Activated CD4-positive, alpha-beta T cell treated with anti-CD3 and anti-CD28 coated beads for 1 hour (primary cell): Measurements from ENCODE around the gene SLC35E1.

ENCODE experiments used
- DNase-seq: peaks from one replicate; pipeline ENCODE4 v3.0.0-alpha.2; 2020

SLC35E1 gene

DNA sequence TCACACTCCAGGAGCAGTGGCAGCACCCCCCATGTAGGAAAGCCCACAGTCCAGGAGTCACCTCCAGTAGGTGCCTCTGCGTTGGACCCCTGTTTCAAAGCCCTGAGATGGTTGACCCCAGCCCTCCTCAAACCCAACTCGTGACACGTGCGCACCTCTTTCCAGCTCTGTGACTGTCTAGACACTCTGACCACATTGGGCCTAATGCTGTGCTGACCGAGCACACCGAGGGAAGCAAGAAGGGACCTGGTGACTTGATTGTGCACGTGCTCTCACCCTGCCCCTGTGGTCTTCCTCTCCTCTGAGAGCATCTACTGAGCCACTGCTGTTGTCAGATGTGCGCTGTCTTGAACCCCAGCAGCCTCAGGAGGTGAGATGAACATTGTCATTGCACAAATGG is 22.9 kb upstream of the SLC35E1 start:
- no peak for DNase-seq

DNA sequence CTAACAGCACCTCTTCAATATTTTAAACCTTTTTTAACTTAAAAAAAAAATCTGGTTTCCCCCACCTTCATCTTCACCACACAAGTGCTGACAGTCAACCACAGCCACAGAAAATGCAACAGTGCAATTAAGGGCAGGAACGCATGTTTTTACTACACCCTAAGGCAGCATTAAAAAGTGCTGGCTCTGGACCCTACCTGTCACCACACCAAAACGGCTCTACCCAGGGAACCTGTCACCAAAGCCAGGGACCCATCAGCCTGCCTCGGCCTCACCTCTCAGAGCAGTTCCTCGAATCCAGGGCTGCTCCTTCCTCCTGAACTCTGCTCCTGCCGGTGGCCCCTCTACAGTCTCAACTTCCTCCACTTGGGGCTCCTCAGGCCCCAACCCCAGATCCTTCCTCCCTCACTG is 22.5 kb upstream of the SLC35E1 start:
- no peak for DNase-seq

DNA sequence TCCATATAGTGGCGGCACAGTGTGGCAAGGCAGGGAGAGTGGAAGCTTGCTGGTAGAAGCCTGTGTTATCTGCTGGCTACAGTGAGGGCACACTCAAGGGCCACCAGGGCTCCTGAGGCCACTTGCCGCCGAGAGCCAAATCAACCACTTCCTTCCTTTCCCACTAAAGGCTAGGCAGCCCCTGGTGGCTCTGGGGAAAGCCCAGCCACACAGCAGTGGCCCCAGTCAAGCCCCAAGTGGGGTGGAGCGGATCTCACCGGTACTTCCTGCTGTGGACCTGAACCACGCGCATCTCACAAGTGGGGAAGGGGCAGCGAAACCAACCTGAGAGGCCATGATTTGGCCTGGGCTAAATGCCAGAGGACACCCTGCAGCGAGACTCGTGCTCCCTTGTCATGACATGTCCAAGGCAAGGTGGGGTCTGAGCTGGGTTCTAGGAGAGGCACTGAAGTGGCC is 21.9 kb upstream of the SLC35E1 start:
- no peak for DNase-seq

DNA sequence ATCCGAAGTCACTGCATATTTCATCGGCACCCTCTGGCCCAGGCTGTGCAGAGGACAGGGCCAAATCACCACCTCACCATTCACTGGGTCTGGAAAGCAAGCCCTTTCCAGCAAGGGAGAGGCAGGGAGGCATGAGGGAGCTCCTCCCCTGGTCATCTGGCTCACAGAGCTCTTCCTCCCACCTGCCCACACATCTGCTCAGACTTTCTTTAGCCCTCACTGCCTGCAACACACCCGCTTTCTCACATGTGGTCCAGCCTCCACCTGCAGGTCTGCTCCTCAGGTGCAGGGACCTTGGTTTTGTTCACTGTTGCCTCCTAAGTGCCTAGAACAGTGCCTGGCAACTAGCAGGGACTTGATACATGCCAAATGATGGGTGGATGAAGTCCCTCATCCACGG is 21.0 kb upstream of the SLC35E1 start:
- no peak for DNase-seq

DNA sequence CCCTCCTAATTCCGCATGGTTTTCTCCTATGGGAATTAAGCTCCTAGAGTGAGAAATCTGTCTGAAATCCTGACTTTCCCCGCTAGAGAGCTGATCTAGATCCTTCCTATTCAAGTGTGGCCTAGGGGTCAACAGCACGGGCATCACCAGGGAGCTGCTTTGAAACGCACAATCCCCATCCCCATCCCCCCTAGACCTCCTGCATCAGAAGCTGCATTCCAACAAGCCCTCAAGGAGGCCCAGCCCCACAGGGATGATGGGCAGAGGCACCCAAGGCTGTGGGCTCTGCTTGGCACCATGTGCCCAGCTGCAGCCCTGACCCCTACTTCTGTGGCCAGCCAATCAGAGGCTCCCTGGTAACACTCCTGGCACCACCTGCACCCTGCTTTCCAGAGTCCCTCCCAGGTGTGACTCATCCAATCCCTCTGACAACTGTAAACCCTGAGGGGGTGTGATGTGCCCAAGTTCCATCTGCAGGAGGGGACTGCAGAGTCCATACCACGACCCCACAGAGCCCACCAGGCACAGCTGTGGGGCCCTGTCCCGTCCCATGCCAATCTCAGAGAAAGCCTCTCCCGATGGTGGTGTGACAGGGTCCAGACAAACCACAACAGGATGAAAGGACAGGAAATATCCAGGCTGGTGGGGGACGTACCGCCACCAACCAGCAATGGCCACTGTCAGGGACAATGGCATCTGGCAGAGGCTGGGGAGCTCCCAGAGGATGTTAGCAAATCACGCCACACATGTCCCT is 19.8 kb upstream of the SLC35E1 start:
- no peak for DNase-seq

DNA sequence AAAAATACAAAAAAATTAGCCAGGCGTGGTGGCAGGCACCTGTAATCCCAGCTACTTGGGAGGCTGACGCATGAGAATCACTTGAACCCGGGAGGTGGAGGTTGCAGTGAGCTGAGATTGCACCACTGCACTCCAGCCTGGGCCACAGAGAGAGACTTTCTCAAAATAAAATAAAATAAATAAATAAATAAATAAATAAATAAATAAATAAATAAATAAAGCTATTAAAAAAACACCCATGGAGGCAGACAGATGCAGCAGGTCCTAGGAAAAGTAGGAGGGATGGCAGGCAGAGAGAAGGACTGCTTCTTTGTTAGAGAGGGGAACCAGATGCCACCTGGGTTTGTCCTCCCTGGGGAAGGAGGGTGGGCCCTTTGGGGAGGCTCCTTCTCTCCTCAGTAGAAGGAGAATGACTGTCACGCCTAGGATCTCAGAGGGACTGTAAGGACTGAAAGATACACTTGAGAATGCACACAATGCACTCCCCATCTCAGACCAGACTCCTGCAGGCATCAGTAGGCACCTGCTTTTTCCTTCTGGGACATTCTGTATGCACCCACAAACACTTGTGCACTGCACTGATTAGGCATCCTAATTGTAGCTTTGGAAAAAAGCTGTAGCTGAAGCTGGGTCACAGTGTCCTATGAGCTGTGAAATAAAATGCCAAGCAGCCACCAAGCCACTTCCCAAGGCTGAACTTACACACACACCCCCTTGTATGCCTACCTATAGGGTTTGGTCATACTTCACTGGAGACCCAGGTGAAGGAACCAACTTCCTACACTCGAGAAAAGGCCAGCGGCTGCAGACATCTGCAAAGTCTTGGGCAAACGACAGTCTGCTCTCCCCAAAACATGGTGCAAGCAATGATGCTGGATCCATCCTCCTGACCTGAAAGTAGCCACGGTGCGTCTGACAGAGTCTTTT is 18.9 kb upstream of the SLC35E1 start:
- DNase-seq: no peak

DNA sequence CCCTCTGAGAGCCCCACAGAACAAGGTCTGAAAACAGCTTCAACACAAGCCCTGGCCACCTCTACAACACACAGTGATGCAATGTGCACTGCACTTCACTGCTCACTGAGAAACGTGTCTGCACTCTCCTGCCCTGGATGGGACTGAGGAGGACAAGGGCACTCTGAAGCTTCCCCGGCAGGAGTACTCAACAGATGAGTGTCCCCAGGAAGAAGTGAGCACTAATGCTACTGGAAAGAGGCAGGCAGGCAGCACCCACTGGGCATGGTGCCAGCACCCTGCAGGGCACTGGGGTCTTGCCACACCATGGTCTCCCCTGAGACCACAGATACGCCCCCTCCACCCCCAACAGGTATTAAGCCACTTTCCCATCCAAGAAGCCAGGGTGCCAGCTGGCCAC is 17.7 kb upstream of the SLC35E1 start:
- DNase-seq: no peak

DNA sequence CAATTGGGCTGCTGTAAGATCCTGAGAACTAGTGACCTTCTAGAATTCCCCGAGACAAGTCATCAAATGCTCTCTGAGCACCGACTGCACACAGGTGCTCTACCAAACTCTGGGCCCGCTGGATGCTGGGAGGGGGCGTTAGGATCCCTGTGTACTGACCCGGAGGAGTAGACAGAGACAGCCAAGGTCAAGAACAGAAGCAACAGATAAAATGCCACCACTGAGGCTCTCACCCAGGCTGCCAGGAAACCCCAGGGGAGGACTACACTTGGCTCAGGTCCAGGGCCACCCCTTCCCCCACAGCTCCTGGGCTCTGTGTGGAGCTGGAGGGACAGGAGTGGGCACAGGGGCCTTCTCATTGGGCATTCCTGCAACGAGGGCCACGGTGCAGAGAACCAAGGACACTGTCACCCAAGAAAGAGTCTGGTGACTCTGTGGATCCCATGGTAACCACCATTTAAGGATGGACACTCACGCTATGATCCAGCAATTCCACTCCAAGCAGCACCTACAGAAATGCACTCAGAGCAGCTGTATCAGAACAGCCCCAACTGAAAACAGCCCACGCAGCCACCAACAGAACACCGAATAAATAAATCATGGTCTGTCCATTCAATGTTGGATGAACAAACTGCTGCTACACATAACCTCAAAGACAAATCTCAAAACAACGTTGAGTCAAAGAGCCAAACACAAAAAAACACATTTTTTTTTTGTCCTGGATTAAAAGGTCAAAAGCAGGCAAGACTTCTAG is 16.8 kb upstream of the SLC35E1 start:
- DNase-seq: no peak

DNA sequence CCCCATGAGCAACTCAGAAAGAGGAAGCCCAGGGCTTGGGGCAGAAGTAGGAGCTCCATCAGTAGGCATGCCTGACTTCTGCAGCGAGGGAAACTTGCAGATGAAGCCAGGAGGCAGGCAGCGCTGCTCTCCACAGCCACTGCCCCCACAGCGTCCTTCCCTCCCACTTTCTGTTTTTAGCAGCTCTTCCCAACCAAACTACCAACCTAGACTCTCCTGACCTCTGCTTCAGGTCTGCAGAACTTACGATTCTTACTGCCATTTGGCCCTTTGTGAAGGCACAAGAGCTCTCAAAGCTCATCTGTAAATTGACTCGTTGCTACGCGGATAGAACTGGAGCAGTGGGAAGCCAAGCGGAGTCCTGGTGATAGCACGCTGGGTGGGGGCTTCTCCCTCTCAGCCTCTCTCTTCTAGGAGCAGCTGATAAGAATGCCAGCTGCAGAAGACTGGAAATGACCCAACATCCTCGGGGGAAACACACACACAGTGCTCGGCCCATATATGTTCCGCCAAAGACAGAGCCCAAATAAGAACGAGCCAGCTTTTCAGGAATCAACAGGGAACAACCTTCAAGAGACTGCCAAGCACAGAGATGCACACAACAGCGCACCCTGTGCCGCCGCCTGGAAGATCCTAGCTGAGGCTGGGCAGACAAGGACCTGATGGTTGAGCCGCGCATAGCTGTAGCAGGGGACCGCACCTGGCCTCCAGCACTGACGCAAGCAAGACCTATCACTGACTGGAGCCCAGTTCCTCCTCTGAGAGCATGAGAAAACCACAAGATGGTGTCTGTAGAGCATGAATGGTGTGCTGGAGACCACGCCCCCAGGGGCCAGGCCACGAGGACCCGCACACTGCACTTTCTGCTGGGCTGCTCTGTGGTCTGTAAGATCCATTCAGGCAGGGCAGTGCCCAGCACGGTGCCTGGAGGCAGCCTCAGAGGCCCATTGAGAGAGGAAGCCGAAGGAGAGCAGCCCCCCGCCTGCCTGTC is 15.9 kb upstream of the SLC35E1 start:
- no peak for DNase-seq

DNA sequence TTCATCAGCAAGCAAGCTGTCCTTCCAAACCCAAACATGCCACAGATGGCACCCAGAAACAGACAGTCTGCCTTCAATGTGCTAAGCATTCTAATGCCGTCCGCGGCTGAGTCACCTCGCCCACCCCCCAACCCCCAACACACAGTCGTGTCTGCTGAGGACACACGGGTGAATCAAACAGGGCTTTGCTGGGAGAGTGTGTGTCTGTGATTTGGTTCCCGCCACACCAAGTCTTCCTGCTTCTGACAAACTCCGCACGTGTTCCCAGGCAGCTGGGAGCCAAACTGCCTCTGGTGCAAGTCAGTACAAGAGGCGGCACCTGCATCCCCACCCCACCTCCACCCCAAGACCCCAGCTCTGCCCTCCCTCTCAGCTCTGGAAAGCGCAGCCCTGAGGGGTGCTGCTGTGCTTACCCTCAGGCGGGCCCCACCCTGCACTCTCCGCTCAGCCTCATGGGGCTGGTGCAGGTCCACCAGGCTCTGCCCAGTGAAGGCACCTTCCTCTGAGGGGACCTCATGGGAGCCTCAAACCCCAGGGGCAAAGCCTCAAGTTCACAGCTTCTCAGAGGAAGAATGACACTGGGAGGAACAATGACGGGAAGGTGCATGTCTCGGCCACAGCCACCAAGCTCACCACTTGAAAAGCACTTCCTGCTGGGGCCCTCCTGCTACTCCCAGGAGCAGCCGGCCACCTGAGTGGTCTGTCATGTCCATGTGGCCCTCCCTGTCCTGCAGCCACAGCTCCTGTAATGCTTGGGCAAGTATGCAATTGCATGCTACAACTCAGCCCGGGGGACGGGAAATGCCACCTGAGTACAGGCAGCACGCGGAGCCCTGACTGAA is 15.0 kb upstream of the SLC35E1 start:
- DNase-seq: peak; percentile 50

DNA sequence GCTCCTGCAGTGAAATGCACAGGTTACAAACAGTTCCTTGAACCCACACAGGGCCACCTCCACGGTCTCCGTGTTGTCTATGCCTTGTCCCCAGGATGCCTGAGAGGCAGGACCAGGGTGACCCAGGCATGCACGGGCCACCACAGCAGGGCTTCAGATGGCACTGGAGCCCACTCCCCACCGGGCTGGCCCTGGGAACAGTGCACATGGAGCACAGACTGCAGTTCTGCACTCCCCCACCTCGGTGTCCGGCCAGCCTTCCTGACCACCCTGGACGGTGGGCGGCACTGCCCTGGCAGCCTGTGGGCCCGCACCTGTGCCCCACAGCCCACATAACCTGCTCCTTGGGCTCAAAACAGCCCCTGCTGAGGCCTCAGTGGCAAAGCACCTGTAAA is 14.3 kb upstream of the SLC35E1 start:
- DNase-seq: no peak

DNA sequence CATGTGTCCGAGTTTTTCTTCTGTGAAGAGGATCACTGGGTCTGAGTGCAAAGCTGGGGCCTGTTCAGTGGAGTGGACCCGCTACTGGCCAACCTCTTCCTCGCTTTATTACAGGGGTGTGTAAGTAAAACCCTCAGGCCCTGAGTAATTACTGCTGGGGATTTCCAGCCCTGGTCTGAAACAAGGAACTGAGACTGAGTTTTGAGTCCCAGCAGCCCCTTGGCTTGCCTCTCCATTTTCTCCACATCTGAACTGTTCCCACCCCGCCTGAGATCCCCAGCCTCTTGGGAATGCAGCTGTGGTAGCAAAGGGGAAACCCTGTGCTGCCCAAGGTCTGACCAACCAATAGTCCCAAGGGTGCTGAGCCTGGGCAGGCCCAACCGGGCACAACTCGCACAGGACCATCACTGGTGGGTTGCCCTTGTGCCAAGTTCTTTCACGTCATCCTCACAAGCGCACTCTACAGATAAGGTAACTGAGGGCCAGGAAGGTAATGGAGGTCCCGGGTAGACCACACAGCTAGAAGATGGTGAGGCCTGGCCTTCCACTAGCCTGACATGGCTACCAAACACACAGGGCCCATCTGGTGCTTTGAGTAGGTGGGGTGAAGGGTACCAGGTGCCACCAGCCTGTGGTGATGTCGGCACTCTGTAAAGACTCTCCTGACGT is 13.7 kb upstream of the SLC35E1 start:
- DNase-seq: no peak

DNA sequence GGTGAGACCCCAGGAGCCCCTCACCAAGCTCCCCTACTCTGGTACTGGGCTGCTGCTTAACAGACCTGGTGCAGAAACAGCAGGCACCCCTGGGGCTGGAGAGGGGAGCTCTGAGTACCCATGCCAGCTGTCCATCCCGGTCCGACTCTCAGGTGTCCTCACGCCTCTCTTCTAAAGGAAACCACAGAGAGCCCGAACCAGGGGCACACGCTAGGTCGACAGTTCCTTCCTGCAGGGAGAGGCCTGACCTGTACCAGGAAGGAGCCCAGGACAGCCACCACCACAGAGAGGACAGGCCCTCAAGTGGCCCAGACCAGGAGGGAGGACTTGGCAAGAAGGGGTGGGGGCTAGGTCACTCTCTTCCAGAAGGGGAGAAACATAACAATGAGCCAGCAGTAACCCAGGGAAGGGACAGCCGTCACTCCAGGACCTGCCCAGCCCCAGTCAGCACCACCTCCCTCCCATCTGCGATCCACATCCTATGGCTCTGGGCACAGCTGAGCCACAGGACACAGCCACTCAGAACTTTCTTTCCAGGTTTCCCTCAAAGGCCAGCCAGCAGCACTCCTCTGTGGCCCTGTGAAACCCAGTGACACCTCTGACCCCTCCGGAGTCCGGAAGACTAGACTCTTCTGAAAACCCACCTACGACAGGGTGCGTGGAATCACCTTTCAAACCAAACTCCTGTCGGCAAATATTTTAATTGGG is 13.0 kb upstream of the SLC35E1 start:
- DNase-seq: no peak

DNA sequence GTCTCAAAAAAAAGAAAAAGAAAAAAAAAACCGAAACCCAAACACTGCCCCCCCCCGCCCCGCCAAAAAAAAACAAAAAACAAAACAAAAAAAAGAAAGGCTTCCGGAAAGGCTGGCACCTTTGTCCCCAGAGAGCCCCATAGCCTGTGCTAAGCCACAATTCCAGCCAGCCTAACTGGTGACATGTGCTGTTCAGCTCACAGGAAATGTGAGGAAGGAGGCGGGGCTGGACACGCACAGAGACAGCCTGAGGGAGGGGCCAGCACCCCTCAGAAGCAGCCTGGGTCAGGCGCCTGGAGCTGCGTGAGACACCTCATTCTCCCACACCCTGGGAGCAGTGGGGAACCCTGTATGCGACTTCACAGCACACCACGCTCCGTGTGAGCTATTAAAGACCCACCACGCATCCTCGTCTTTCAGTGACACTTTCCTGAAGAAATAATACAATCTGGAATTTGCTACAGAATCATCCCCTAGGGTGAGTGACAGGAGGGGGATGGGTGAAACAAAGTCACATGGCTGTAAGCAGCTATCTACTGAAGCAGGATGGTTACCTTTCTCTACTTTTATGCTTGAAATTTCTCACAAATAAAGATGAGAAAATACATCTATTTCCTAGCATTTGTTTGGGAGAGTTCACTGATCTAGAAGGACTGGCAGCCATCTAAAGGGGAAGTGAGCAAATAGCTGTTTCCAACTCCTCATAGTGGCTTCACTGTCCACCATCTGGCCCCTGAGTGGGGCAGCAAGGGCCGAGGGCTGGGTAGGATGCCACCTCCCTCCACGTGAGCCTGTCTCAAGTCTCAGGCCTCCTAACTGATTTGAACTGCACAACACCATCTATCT is 12.3 kb upstream of the SLC35E1 start:
- DNase-seq: peak; percentile 76

DNA sequence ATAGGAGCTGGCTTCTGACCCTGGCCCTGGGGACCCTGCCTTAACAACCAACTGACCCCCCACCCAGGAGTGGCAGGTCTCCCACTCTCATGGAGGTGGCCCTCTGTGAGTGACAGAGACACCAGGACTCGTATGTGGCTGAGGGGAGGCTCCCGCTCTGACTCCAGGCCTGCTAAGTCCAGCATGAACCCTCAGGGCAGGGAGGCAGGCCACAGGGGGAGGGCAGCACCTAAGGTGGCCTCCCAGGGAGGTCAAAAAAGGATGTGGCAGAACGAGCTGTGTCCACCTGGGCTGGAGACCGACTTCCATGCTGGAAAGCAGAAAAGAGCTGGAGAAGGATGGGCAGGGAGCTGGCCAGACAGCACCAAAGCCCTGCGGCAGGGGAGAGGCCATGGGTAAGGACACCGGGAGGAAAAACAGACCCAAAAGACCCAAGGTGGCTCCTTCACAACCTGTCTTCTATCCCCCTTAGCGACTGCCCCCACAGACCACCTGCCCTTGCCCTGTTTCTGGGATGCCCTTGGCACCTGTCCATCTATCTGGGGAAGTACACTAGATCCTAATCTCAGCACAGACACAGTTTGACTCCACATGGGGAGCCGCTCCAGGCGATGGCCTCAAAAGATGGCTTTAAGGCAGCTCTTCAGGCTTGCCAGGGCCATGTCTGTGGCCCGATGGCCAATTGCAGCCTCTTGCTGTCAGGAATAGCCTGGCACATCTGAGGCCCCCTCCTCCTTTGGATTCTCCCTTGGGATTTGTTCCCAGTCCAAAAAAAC is 10.5 kb upstream of the SLC35E1 start:
- no peak for DNase-seq

DNA sequence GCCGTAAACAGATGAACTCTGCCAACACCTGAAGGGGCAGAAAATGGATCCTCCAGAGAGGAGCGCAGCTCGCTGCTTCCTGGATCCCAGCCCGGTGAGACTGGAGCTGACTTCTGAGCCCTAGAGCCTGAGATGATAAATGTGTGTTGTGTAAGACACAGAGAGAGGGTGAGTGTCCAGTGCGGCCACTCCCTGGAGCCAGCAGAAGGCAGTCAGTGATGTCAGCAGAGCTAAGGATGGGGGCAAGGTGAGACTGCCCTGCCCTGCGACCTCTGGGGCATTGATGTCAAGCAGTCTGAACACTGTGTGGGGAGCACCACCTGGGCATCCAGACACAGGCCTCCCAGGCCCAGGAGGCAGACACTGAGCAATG is 9.7 kb upstream of the SLC35E1 start:
- no peak for DNase-seq

DNA sequence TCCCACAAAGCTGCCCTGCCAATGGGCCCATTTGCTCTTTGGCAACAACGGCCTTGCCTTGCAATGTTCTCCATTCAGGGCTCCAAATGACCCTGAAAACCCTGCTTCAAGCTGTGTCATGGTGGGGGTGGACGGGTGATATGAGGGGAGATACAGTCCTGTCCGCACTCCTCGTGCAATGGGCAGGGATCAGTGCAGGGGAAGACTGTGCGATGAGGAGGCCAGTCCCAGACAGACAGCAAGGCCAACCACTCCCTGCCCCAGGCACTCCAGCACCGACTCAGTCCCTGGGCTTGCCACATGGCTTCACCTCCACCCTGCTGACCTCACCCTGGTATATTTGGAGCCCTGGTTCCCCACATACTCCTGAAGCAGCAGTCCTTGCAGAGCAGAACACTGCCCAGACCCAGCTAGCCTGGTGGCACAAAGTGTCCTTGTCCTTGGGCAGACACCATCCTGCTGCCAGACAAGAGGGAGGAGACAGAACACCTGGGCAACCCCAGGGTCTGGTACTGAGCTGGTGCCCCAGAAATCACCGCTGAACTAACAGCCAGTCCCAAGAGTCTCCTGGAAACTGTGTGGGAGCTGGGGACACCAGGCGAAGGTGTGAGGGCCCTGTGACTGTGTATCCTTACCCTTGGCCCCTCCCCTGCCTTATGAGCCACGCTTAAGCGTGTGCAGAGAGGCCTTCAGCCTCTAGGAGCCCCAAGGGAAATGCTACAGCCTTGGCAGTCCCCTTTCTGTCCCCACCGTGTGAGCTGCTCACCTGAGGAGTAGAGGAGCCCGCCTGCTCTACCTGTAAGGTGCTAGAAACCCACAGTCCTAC is 9.1 kb upstream of the SLC35E1 start:
- no peak for DNase-seq
